Panc1 (cell line): Measurements from ENCODE around the gene PHLPP1.

Experiments used
- CTCF ChIP-seq: fragments of 450-650 bp; IDR thresholded peaks from 2 replicates; pipeline ENCODE4 v1.5.1; 2017; ENCODE audit warnings: mild to moderate bottlenecking
- POLR2AphosphoS5 ChIP-seq: IDR thresholded peaks from 2 replicates; pipeline ENCODE4 v1.6.1; 2012; ENCODE audit warnings: mild to moderate bottlenecking, low read depth, low read length, moderate library complexity
- REST ChIP-seq, 2 experiments: IDR thresholded peaks; 2 replicates each; pipeline ENCODE4 v1.6.1; 2011 to 2012; ENCODE audit warnings: low read depth in 2 of 2, control low read depth in 1 of 2, low read length in 1 of 2, mild to moderate bottlenecking in 1 of 2, moderate library complexity in 1 of 2; ENCODE audit not compliant: insufficient read depth in 1 of 2
- SIN3A ChIP-seq: IDR thresholded peaks from 2 replicates; pipeline ENCODE4 v1.6.1; 2012; ENCODE audit warnings: low read depth, mild to moderate bottlenecking, low read length, moderate library complexity, borderline replicate concordance; ENCODE audit not compliant: insufficient read depth

- TF ChIP-seq SIN3A = no peak
- no peak for TF ChIP-seq CTCF
- no peak for TF ChIP-seq REST (IDR thresholded peaks at IDR 0.05; ENCODE audit: insufficient read depth in 1 of 2, low read depth in 2 of 2, low read length in 1 of 2)
- no peak for TF ChIP-seq POLR2AphosphoS5
Observed at GRCh38 chr18:62876828-62877227, 161.5 kb downstream of the PHLPP1 start.
